Uterus (tissue), 4 donors: ENCODE results near the gene MARVELD3. TPM values are rescaled to one million over a fixed set of nuclear protein-coding genes. Genes with fewer than 3 reads are reported as not detected.

Experiments used
- DNase-seq, 2 donors: peaks; one replicate each; pipeline ENCODE4 v3.0.0-alpha.2; 2019 to 2020
- H3K27ac ChIP-seq, 2 donors: fragments of 200-600 bp; sonication (generic); 1 replicate in 1 of 2; 2 replicates in 1 of 2; pipeline ENCODE4 v1.5.1; 2016 to 2018
- H3K27me3 ChIP-seq, 2 donors: fragments of 200-600 bp; sonication (generic); one replicate each; pipeline ENCODE4 v1.5.1; 2018 to 2019; ENCODE audit warnings: control low read depth in 1 of 2
- H3K36me3 ChIP-seq, 2 donors: fragments of 200-600 bp; sonication (generic); one replicate each; pipeline ENCODE4 v1.5.1; 2019; ENCODE audit warnings: control low read depth in 1 of 2
- H3K4me1 ChIP-seq, 2 donors: fragments of 200-600 bp; sonication (generic); one replicate each; pipeline ENCODE4 v1.5.1; 2018 to 2019; ENCODE audit warnings: control low read depth in 1 of 2
- H3K4me3 ChIP-seq, 2 donors: fragments of 200-600 bp; sonication (generic); 1 replicate in 1 of 2; 2 replicates in 1 of 2; pipeline ENCODE4 v1.5.1; 2018 to 2019; ENCODE audit warnings: mild to moderate bottlenecking in 1 of 2
- H3K9me3 ChIP-seq, 2 donors: fragments of 200-600 bp; sonication (generic); one replicate each; pipeline ENCODE4 v1.5.1; 2019; ENCODE audit warnings: control low read depth in 1 of 2
- CTCF ChIP-seq, 4 experiments: fragments of 200-600 bp in 2 of 4; fragments of 450-650 bp in 2 of 4; sonication (generic) in 2 of 4; IDR thresholded peaks; one replicate each; pipeline ENCODE4 v1.5.1; 2016 to 2019; ENCODE audit warnings: antibody characterized with exemption in 4 of 4, mild to moderate bottlenecking in 2 of 4, moderate library complexity in 1 of 4
- POLR2A ChIP-seq, 2 donors: fragments of 450-650 bp; IDR thresholded peaks; one replicate each; pipeline ENCODE4 v1.6.1; 2016; ENCODE audit warnings: antibody characterized with exemption in 2 of 2, mild to moderate bottlenecking in 1 of 2, moderate library complexity in 1 of 2
- intact Hi-C: fragments of 100-400 bp; cut with DNase I; formaldehyde crosslinking; loops from one replicate; pipeline ENCODE4 v1.15.1; 2023; ENCODE audit warnings: low total_unique reads
- total RNA-seq, 4 donors: library from RNA; depleted of rRNA in 3 of 4; stranded (reverse); fragments of >200 nt in 3 of 4; gene quantifications; one replicate each; pipeline versions ENCODE4 v1.1.0 to v1.2.4, GENCODE V29; 2014 to 2023
- donor health status: DM: yes; HTN: yes; CAD: no.

Gene MARVELD3
- total RNA-seq, 4 donors from 2014 or later, result 0.21 to 5.7 (median 1.8) TPM; not detected in 1

GRCh38 chr16:71635632-71636031 is 9.6 kb downstream of the MARVELD3 start:
- TF ChIP-seq CTCF (IDR thresholded peaks at IDR 0.05) (no peak), POLR2A (IDR thresholded peaks at IDR 0.05) (no peak)
- Histone ChIP-seq H3K27ac (no peak overlapping the region), H3K36me3 (no peaks in the 10 kb centered on the region), H3K9me3 (no peaks in the 10 kb centered on the region), H3K4me3 (no peak overlapping the region), H3K27me3 (no peaks in the 10 kb centered on the region), H3K4me1 (no peaks in the 10 kb centered on the region)
- intact Hi-C loops, result no loop called here
- no peak for DNase-seq

GRCh38 chr16:71637398-71637797 is 11.4 kb downstream of the MARVELD3 start:
- TF ChIP-seq CTCF (IDR thresholded peaks at IDR 0.05), result no peak
- no peak for TF ChIP-seq POLR2A (IDR thresholded peaks at IDR 0.05)
- no peak overlapping the region for H3K4me3 ChIP-seq
- no peaks in the 10 kb centered on the region for H3K4me1 ChIP-seq
- intact Hi-C loops, result no loop called here
- no peaks in the 10 kb centered on the region for H3K36me3 ChIP-seq
- no peak overlapping the region for H3K27ac ChIP-seq
- H3K27me3 ChIP-seq, result no peaks in the 10 kb centered on the region
- no peak for DNase-seq
- H3K9me3 ChIP-seq, result no peaks in the 10 kb centered on the region

DNA sequence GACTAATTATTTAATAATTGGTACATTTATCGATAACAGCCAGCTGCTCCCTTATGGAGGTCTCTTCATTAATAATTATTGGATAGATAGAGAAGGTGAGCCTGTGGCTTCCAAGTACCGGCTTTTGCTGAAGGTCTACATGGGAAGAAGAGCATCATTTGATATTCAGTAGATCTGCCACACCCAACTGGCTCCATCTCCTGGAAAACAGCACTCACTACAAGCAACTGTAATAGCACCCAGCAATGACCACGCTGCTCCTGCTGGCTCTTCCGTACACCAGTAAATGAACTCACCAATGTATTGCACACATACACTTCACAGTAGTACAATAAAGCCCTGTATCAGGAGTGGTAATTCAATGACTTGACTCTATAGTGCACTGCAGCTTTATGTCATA is 19.5 kb downstream of the MARVELD3 start:
- H3K4me3 ChIP-seq, result no peak overlapping the region
- no peaks in the 10 kb centered on the region for H3K27me3 ChIP-seq
- no peaks in the 10 kb centered on the region for H3K36me3 ChIP-seq
- no peaks in the 10 kb centered on the region for H3K4me1 ChIP-seq
- DNase-seq, result no peak
- no peaks in the 10 kb centered on the region for H3K9me3 ChIP-seq
- intact Hi-C loops, result no loop called here
- no peak for TF ChIP-seq POLR2A (IDR thresholded peaks at IDR 0.05)
- TF ChIP-seq CTCF (IDR thresholded peaks at IDR 0.05), result no peak
- H3K27ac ChIP-seq, result no peak overlapping the region

- H3K36me3 ChIP-seq, result no peaks in the 10 kb centered on the region
- H3K4me1 ChIP-seq, result no peaks in the 10 kb centered on the region
- no peak for DNase-seq
- H3K4me3 ChIP-seq, result no peak overlapping the region
- H3K27ac ChIP-seq, result no peak overlapping the region
- no peak for TF ChIP-seq CTCF (IDR thresholded peaks at IDR 0.05)
- TF ChIP-seq POLR2A (IDR thresholded peaks at IDR 0.05), result no peak
- intact Hi-C loops, result no loop called here
- no peaks in the 10 kb centered on the region for H3K27me3 ChIP-seq
- H3K9me3 ChIP-seq, result no peaks in the 10 kb centered on the region
Observed at GRCh38 chr16:71647391-71647790, 21.4 kb downstream of the MARVELD3 start.

- intact Hi-C loops, result no loop called here
- no peaks in the 10 kb centered on the region for H3K36me3 ChIP-seq
Observed at GRCh38 chr16:71648162-71648561, 22.2 kb downstream of the MARVELD3 start.

More at GRCh38 chr16:71648162-71648561, 22.2 kb downstream of the MARVELD3 start:
- no peak for DNase-seq
- Histone ChIP-seq H3K4me3 (no peak overlapping the region), H3K4me1 (no peaks in the 10 kb centered on the region), H3K27ac (no peak overlapping the region), H3K9me3 (no peaks in the 10 kb centered on the region), H3K27me3 (no peaks in the 10 kb centered on the region)
- TF ChIP-seq POLR2A (IDR thresholded peaks at IDR 0.05), result no peak
- no peak for TF ChIP-seq CTCF (IDR thresholded peaks at IDR 0.05)
